Raji (cell line): ENCODE data around the gene SLC8A3.

Experiments
- POLR2A ChIP-seq: IDR thresholded peaks from 2 replicates; pipeline ENCODE4 v1.6.1; 2011; ENCODE audit warnings: low read depth, low read length, control low read depth; ENCODE audit not compliant: insufficient read depth

SLC8A3 gene

DNA sequence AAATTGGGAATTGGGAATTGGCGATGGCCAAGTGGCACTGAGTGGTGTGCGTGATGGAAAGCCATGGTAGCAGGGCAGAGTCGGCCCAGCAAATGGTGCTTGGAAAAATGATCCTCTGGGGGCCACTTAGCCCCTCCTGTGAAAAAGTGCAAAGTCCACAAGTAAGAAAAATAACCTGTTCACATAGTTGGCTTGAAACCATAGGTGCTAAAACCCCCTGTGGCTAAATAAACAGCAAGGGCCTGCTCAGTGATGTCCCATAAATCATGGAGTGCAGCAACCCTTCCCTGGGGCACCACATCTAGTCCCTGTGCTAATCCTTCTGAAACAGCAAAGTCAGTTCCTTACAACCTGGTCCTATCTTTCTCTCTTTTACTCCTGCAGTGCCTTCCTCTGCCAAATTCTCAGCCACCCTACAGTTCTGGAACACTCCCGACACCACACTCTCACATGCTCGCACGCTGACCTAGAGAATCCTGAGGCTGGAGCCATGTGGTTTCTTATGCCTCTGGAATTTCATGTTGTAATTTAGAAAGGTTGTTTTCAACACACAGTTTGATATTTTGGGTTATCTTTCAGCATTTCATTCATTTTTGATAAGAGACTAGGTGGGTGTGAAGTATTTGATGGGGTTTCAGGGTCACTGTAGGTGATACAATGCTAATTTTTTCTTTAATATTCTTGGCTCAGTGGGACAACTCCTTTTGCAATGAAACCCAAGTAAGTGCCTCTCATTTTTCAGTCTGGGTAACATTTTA, 186.0 kb downstream of the SLC8A3 start:
- no peak for TF ChIP-seq POLR2A

DNA sequence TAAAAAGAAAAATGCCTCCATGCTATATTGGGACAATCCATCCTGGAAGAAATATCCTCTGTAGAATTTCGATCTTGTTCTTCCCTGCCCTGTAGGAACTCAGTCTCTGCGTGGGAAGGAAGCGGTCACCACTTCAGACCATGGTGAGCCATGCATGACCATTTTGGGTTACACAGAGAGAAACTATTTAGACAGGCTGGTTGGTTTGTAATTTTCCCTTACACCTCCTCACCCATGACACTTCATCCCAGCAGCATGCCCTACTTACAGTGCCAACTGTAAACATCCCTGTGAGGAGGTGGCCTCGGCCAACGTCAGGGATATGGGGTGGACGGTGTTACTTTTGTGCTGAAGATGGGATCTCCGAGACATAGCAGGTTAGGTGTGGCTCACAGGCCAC, 188.2 kb downstream of the SLC8A3 start:
- TF ChIP-seq POLR2A = no peak

DNA sequence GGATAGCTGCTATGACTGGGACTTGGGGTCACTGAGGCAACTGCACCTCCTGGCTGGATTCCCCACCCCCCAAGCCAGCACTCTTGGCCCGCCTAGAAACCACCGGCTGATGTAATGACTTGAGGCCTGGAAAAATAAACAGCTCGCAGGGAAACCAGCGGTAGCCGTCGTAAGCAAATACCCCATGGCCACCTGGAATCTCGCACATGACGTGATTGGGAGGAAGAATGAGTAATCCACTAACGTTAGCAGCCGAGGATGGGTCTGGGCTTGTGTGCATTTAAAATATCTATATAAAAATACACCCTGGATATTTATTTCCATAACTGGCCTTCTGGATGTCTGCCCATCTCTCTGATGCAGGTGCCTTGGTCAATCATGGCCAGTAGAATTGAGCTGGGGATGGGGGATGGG, 189.5 kb downstream of the SLC8A3 start:
- no peak for TF ChIP-seq POLR2A

DNA sequence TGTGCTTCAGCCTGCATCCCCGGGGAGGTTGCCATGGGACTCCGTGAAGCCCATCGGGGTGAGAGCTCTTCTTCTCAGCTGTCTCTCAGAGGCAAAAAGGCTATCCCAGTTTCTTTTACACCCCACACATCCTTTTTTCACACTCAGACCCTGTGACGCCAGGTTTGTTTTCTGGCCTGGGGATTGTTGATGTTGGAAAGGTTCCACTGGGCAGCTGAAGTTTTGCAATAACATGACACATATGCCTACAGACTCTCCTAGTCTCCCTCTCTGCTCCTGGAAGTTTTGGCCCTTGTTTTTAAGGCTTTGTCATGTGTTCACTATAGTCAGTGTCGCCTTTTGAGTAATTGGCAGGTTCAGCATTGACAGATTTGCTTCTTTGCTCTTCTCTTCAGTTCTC, 190.9 kb downstream of the SLC8A3 start:
- TF ChIP-seq POLR2A = no peak

DNA sequence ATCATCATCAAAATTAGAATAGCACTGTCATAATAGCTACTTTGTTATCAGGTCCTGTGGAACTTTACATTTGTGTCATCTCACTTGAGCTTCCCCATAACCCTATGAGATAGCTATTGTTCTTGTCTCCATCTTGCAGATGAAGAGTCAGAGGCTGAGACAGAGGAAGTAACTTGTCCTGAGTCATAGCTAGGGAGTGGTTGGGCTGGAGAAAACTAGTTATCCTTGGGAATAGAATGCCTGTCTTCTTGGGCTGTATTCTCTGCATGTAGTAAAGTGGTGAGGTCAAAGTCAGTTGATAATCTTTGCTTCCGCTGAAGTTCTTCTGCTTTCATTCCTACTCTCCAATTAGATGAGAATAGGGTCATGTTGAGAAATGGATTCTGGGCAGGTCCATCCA, 192.5 kb downstream of the SLC8A3 start:
- TF ChIP-seq POLR2A = no peak
